ENCODE measurements around the gene CACNA1F.

CACNA1F gene

GRCh38 chrX:49262603-49263002 is 29.5 kb upstream of the CACNA1F start:
- Histone ChIP-seq H3K36me3 (replicated peaks) (no peaks in the 10 kb centered on the region), H3K4me3 (ENCODE audit: low read depth, low read length) (no peak overlapping the region), H3K27me3 (replicated peaks) (no peaks in the 10 kb centered on the region), H3K27ac (no peak overlapping the region)
- in situ Hi-C loops (cut with HindIII; ENCODE audit: low pct_ligation_motif_present, low sequenced_read_pairs): no loop called here
- no peak for TF ChIP-seq CTCF (IDR thresholded peaks at IDR 0.05; ENCODE audit: low read depth, low read length, missing control alignments)
- no peak for DNase-seq

- Histone ChIP-seq H3K36me3 (replicated peaks) (no peaks in the 10 kb centered on the region), H3K27ac (no peak overlapping the region), H3K27me3 (replicated peaks) (no peaks in the 10 kb centered on the region), H3K4me3 (ENCODE audit: low read depth, low read length) (no peak overlapping the region)
- in situ Hi-C loops (cut with HindIII; ENCODE audit: low pct_ligation_motif_present, low sequenced_read_pairs): no loop called here
- TF ChIP-seq CTCF (IDR thresholded peaks at IDR 0.05; ENCODE audit: low read depth, low read length, missing control alignments): no peak
- no peak for DNase-seq
These were observed 27.3 kb upstream of the CACNA1F start for GRCh38 chrX:49260221-49260985.

GRCh38 chrX:49258749-49259124 is 25.6 kb upstream of the CACNA1F start:
- no peaks in the 10 kb centered on the region for H3K27me3 ChIP-seq (replicated peaks)
- no peak overlapping the region for H3K4me3 ChIP-seq (ENCODE audit: low read depth, low read length)
- no peaks in the 10 kb centered on the region for H3K36me3 ChIP-seq (replicated peaks)
- in situ Hi-C loops (cut with HindIII; ENCODE audit: low pct_ligation_motif_present, low sequenced_read_pairs): no loop called here
- no peak for TF ChIP-seq CTCF (IDR thresholded peaks at IDR 0.05; ENCODE audit: low read depth, low read length, missing control alignments)
- H3K27ac ChIP-seq: no peak overlapping the region
- DNase-seq: no peak

- H3K36me3 ChIP-seq (replicated peaks): no peaks in the 10 kb centered on the region
- no peak overlapping the region for H3K4me3 ChIP-seq (ENCODE audit: low read depth, low read length)
- no peaks in the 10 kb centered on the region for H3K27me3 ChIP-seq (replicated peaks)
- in situ Hi-C loops (cut with HindIII; ENCODE audit: low pct_ligation_motif_present, low sequenced_read_pairs): no loop called here
- TF ChIP-seq CTCF (IDR thresholded peaks at IDR 0.05; ENCODE audit: low read depth, low read length, missing control alignments): no peak
- no peak overlapping the region for H3K27ac ChIP-seq
- no peak for DNase-seq
These were observed 25.0 kb upstream of the CACNA1F start for GRCh38 chrX:49257846-49258748.

GRCh38 chrX:49257074-49257790 is 24.1 kb upstream of the CACNA1F start:
- in situ Hi-C loops (cut with HindIII; ENCODE audit: low pct_ligation_motif_present, low sequenced_read_pairs): no loop called here
- H3K27ac ChIP-seq: no peak overlapping the region

More at GRCh38 chrX:49257074-49257790, 24.1 kb upstream of the CACNA1F start:
- H3K27me3 ChIP-seq (replicated peaks): no peaks in the 10 kb centered on the region
- no peak overlapping the region for H3K4me3 ChIP-seq (ENCODE audit: low read depth, low read length)
- no peak for TF ChIP-seq CTCF (IDR thresholded peaks at IDR 0.05; ENCODE audit: low read depth, low read length, missing control alignments)
- no peaks in the 10 kb centered on the region for H3K36me3 ChIP-seq (replicated peaks)
- DNase-seq: no peak
